ENCODE measurements around the gene FTSJ3. TPM values are rescaled to one million over a fixed set of nuclear protein-coding genes. Genes with fewer than 3 reads are reported as not detected.

FTSJ3 gene
- total and polyA plus RNA-seq, 2 of the 13 experiments (the other 11 are each of a cell fraction or from before 2014, with no cell fraction given): 26.0 to 64.2 TPM

DNA sequence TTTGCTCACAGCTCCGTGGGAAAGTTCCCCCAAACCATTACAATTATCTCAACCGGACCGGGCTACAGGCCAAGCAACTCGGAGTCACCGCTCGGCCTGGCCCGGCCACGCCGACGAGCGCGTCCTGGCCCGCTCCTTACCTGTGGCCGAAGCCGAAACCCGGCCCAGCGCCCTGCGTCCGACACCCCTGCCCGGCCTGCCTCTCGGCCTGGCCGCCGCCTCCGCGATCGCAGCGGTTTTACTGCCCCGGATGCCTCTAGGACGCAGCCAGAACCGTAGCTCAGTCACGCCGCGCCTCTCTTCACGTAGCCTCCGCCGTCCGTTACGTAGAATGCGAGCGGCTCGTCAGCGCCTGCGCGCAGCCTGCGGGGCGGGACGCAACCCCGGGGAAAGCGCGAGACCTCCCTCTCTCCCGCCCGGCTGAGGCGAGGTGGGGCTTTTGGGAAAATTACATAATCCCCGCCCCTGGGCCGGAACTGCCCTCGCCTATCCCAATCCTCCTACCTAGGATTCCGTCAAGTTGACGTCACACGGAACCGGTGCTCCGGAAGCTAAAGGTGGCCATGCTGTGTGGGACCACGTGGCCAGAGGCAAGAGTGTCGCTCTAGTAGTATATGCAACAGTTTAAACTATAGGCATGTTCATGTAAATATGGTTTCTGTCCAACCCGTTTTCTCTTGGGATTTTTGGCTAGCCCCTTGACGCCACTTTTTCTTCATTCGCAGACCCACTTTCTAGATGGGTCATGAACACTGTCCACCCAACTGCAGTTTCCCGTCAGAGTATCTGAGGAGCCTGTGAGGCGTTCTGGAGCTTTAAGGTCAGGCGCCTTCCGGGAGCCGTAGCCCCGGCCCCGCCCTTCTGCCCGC lies 54.0 kb downstream of the FTSJ3 start, which contains the start of gene CCDC47 (continued):
- TF ChIP-seq ZNF572 (CRISPR knock-in tag; IDR thresholded peaks at IDR 0.05) (no peak), HNRNPL (IDR thresholded peaks at IDR 0.05; ENCODE audit: low read depth, low read length) (0 out of 2 replicates have a peak, but pooled peaks have one; percentile 38), SMAD3 (CRISPR knock-in tag; IDR thresholded peaks at IDR 0.05) (peak; percentile 93)
- TF ChIP-seq, protein P1, sequence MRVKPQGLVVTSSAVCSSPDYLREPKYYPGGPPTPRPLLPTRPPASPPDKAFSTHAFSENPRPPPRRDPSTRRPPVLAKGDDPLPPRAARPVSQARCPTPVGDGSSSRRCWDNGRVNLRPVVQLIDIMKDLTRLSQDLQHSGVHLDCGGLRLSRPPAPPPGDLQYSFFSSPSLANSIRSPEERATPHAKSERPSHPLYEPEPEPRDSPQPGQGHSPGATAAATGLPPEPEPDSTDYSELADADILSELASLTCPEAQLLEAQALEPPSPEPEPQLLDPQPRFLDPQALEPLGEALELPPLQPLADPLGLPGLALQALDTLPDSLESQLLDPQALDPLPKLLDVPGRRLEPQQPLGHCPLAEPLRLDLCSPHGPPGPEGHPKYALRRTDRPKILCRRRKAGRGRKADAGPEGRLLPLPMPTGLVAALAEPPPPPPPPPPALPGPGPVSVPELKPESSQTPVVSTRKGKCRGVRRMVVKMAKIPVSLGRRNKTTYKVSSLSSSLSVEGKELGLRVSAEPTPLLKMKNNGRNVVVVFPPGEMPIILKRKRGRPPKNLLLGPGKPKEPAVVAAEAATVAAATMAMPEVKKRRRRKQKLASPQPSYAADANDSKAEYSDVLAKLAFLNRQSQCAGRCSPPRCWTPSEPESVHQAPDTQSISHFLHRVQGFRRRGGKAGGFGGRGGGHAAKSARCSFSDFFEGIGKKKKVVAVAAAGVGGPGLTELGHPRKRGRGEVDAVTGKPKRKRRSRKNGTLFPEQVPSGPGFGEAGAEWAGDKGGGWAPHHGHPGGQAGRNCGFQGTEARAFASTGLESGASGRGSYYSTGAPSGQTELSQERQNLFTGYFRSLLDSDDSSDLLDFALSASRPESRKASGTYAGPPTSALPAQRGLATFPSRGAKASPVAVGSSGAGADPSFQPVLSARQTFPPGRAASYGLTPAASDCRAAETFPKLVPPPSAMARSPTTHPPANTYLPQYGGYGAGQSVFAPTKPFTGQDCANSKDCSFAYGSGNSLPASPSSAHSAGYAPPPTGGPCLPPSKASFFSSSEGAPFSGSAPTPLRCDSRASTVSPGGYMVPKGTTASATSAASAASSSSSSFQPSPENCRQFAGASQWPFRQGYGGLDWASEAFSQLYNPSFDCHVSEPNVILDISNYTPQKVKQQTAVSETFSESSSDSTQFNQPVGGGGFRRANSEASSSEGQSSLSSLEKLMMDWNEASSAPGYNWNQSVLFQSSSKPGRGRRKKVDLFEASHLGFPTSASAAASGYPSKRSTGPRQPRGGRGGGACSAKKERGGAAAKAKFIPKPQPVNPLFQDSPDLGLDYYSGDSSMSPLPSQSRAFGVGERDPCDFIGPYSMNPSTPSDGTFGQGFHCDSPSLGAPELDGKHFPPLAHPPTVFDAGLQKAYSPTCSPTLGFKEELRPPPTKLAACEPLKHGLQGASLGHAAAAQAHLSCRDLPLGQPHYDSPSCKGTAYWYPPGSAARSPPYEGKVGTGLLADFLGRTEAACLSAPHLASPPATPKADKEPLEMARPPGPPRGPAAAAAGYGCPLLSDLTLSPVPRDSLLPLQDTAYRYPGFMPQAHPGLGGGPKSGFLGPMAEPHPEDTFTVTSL (CRISPR knock-in tag; IDR thresholded peaks at IDR 0.05; ENCODE audit: borderline replicate concordance): peak; percentile 88
- TF ChIP-seq, protein P2, sequence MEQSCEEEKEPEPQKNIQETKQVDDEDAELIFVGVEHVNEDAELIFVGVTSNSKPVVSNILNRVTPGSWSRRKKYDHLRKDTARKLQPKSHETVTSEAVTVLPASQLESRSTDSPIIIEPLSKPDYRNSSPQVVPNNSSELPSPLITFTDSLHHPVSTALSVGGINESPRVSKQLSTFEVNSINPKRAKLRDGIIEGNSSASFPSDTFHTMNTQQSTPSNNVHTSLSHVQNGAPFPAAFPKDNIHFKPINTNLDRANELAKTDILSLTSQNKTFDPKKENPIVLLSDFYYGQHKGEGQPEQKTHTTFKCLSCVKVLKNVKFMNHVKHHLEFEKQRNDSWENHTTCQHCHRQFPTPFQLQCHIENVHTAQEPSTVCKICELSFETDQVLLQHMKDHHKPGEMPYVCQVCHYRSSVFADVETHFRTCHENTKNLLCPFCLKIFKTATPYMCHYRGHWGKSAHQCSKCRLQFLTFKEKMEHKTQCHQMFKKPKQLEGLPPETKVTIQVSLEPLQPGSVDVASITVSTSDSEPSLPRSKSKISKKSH (CRISPR knock-in tag; IDR thresholded peaks at IDR 0.05; ENCODE audit: borderline replicate concordance): no peak; the same call in none of the 2 replicates
- TF ChIP-seq, protein P3, sequence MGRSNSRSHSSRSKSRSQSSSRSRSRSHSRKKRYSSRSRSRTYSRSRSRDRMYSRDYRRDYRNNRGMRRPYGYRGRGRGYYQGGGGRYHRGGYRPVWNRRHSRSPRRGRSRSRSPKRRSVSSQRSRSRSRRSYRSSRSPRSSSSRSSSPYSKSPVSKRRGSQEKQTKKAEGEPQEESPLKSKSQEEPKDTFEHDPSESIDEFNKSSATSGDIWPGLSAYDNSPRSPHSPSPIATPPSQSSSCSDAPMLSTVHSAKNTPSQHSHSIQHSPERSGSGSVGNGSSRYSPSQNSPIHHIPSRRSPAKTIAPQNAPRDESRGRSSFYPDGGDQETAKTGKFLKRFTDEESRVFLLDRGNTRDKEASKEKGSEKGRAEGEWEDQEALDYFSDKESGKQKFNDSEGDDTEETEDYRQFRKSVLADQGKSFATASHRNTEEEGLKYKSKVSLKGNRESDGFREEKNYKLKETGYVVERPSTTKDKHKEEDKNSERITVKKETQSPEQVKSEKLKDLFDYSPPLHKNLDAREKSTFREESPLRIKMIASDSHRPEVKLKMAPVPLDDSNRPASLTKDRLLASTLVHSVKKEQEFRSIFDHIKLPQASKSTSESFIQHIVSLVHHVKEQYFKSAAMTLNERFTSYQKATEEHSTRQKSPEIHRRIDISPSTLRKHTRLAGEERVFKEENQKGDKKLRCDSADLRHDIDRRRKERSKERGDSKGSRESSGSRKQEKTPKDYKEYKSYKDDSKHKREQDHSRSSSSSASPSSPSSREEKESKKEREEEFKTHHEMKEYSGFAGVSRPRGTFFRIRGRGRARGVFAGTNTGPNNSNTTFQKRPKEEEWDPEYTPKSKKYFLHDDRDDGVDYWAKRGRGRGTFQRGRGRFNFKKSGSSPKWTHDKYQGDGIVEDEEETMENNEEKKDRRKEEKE (IDR thresholded peaks at IDR 0.05): no peak
- TF ChIP-seq, protein P4, sequence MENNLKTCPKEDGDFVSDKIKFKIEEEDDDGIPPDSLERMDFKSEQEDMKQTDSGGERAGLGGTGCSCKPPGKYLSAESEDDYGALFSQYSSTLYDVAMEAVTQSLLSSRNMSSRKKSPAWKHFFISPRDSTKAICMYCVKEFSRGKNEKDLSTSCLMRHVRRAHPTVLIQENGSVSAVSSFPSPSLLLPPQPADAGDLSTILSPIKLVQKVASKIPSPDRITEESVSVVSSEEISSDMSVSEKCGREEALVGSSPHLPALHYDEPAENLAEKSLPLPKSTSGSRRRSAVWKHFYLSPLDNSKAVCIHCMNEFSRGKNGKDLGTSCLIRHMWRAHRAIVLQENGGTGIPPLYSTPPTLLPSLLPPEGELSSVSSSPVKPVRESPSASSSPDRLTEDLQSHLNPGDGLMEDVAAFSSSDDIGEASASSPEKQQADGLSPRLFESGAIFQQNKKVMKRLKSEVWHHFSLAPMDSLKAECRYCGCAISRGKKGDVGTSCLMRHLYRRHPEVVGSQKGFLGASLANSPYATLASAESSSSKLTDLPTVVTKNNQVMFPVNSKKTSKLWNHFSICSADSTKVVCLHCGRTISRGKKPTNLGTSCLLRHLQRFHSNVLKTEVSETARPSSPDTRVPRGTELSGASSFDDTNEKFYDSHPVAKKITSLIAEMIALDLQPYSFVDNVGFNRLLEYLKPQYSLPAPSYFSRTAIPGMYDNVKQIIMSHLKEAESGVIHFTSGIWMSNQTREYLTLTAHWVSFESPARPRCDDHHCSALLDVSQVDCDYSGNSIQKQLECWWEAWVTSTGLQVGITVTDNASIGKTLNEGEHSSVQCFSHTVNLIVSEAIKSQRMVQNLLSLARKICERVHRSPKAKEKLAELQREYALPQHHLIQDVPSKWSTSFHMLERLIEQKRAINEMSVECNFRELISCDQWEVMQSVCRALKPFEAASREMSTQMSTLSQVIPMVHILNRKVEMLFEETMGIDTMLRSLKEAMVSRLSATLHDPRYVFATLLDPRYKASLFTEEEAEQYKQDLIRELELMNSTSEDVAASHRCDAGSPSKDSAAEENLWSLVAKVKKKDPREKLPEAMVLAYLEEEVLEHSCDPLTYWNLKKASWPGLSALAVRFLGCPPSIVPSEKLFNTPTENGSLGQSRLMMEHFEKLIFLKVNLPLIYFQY (CRISPR knock-in tag; IDR thresholded peaks at IDR 0.05; ENCODE audit: borderline replicate concordance): peak; percentile 99
- TF ChIP-seq, protein P5, sequence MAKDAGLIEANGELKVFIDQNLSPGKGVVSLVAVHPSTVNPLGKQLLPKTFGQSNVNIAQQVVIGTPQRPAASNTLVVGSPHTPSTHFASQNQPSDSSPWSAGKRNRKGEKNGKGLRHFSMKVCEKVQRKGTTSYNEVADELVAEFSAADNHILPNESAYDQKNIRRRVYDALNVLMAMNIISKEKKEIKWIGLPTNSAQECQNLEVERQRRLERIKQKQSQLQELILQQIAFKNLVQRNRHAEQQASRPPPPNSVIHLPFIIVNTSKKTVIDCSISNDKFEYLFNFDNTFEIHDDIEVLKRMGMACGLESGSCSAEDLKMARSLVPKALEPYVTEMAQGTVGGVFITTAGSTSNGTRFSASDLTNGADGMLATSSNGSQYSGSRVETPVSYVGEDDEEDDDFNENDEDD (CRISPR knock-in tag; IDR thresholded peaks at IDR 0.05; ENCODE audit: borderline replicate concordance): peak; percentile 71; the same call in 1 of the 2 replicates

Measured in HepG2 (cell line).